HTR-8/SVneo (cell line): ENCODE data around the gene ANGEL2.
"Not testable (repeated sequence)": the region's sequence is repeated elsewhere in the genome, so short reads cannot be mapped to it uniquely, and the experiment has no call there.

Experiments used
- DNase-seq: peaks from one replicate; pipeline ENCODE4 v3.0.0; 2011; ENCODE audit warnings: low spot score, mixed read lengths; ENCODE audit not compliant: insufficient read length
- FAIRE-seq: peaks from 2 replicates; lab custom pipeline; 2011; peaks lifted over from hg19 to GRCh38; lab: Jason Lieb, UNC

The ANGEL2 gene

GRCh38 chr1:213027024-213027423, 11.4 kb upstream of the ANGEL2 start:
- DNase-seq, FAIRE-seq: not testable (repeated sequence)

DNA sequence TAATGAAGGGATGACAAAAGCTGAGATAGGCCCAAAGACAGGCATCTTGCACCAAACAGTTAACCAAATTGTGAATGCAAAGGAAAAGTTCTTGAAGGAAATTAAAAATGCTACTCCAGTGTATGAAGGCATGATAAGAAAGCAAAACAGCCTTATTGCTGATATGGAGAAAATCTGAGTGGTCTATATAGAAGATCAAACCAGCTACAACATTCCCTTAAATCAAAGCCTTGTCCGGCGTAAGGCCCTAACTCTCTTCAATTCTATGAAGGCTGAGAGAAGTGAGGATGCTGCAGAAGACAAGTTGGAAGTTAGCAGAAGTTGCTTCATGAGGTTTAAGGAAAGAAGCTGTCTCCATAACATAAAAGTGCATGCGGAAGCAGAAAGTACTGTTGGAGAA, 4.3 kb upstream of the ANGEL2 start:
- no peak for FAIRE-seq
- no peak for DNase-seq

DNA sequence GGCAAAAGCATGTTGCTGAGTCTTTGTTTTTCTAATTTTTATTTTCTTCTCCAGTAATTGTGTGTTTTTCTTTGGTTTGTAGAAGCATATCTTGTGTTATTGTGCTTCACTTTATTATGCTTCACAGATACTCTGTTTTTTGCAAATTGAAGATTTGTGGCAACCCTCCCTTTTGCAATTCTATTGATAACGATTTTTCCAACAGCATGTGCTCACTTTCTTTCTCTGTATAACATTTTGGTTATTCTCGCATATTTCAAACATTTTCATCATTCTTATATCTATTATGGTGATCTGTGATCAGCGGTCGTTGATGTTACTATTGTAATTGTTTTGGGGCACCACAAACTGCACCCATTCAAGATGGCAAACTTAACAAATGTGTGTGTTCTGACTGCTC, 3.8 kb upstream of the ANGEL2 start:
- no peak for FAIRE-seq

GRCh38 chr1:213017447-213018273, 2.0 kb upstream of the ANGEL2 start:
- DNase-seq, result no peak
- FAIRE-seq, result no peak

More for the DNA sequence above, 3.8 kb upstream of the ANGEL2 start:
- DNase-seq, result no peak

DNA sequence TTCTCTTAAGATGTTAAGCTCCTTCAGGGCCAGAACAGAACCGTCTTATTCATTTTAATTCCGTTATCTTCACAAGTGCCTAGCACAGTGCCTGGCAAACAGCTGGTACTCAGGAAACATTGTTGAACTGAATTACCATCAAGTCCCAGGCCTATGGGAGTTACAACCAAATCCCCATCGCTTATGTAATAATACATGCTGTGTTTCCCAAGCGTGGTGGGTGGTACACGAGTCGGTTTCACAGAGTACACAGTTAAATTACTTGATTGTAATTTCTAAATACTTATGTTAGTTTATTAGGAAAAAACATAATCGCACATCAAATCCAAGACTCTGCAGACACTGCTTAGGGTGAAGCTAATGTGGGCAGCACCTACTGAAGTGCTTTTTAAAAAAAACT, 1.0 kb downstream of the ANGEL2 start:
- no peak for DNase-seq
- FAIRE-seq, result no peak

- no peak for DNase-seq
- no peak for FAIRE-seq
Measured at GRCh38 chr1:213008564-213008963, 7.1 kb downstream of the ANGEL2 start.

- DNase-seq (no peak), FAIRE-seq (no peak)
Measured at GRCh38 chr1:213003256-213003655, 12.4 kb downstream of the ANGEL2 start.

GRCh38 chr1:212994926-212995325, 20.7 kb downstream of the ANGEL2 start:
- DNase-seq, result no peak
- FAIRE-seq, result no peak

DNA sequence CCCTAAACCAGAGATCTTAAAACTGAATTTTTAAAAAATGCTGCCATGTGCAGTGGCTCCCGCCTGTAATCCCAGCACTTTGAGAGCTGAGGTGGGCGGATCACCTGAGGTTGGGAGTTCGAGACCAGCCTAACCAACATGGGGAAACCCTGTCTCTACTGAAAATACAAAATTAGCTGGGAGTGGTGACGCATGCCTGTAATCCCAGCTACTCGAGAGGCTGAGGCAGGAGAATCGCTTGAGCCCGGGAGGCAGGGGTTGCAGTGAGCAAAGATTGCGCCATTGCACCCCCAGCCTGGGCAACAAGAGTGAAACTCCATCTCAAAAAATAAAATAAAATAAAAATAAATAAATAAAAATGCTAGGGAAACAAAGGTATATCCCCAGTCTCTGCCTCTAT, 21.7 kb downstream of the ANGEL2 start:
- FAIRE-seq, DNase-seq: not testable (repeated sequence)

- FAIRE-seq, result no peak
- no peak for DNase-seq
Measured at GRCh38 chr1:212990276-212990675, 25.4 kb downstream of the ANGEL2 start.

DNA sequence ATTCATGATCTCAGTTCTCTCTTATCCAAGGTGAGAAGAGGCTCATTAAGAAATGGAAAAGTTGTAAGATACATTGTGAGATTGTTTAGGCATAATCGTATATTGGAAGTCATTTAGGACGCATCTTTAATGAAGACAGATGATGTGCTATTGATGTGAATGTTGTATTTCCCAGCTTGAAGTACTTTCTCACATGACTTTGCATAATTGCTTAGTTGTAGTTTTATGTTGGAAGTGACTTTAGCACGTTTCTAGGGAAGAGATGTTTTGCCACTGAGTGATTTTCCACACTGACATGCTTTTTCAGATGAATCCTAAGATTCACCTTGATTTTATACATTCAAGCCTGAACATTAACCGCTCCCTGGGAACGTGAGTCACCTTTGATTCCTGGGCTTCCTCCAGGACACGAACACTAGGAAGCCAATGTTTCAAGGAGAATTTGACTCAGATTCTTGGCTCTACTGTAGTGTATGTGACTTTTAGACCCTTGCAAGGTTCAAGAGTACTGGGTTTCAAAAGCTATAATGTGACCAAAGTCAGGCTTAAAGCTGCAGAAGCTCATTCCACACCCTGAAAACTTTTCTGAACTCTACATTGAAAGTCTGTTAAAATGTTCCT, 27.9 kb downstream of the ANGEL2 start:
- FAIRE-seq, result no peak
- DNase-seq, result no peak

- FAIRE-seq, result no peak
Measured at GRCh38 chr1:212986551-212986950, 29.1 kb downstream of the ANGEL2 start.

DNA sequence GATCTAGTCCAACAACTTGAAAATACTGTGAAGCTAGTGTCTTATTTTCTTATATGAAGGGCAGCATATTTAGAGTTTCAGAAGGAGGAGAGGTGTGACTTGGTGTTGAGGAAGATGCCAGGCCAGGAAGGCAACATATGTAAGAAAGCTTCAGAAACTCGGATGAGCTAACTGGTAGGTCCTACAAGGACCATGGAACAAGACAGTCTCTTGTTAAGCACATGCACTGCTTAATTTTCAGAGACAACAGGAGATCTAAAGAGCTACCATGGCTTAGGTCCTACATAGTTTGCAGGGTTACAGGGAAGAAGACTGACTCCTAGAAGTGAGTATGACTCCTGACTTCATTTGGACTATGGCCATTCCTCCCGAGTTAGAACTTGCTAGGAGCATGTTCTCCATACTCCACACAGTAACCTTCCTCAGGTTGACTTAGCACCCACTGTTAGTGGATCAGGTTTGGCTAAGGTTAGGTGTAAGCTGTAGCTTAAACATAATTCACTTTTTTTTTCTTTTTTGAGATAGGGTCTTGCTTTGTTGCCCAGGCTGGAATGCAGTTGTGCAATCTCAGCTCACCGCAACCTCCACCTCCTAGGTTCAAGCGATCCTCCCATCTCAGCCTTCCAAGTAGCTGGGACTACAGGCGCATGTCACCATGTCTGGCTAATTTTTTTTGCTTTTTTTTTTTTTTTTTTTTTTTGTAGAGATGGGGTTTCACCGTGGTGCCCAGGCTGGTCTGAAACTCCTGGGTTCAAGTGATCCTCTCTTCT, 31.0 kb downstream of the ANGEL2 start:
- no peak for DNase-seq
- no peak for FAIRE-seq

More at GRCh38 chr1:212986551-212986950, 29.1 kb downstream of the ANGEL2 start:
- no peak for DNase-seq

DNA sequence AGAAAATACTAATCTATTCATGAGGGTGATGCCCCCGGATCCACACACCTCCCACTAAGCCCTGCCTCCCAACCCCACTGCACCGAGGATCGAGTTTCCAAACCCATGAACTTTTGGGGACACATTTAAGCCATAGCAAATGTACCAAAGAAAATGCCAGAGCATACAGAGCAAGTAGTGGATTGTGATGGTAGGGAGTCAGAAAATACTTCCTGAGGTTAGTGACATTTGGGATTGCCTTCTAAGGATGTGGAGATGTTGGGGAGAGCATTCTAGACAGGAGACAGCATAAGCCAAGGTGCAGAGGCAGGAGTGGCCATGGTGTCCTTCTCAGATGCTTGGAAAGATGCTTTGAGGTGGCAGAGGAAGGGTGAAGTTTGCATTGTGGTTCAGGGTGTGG, 32.2 kb downstream of the ANGEL2 start:
- DNase-seq (no peak), FAIRE-seq (no peak)

GRCh38 chr1:212982430-212983152, 33.1 kb downstream of the ANGEL2 start:
- no peak for FAIRE-seq
- no peak for DNase-seq

GRCh38 chr1:212981571-212982328, 33.9 kb downstream of the ANGEL2 start:
- DNase-seq (no peak), FAIRE-seq (no peak)

- FAIRE-seq (no peak), DNase-seq (no peak)
Measured at GRCh38 chr1:212981025-212981495, 34.6 kb downstream of the ANGEL2 start.

- no peak for FAIRE-seq
- DNase-seq, result no peak
Measured at GRCh38 chr1:212980123-212980785, 35.4 kb downstream of the ANGEL2 start.
